ENCODE results near the gene SLC6A6.

DNA sequence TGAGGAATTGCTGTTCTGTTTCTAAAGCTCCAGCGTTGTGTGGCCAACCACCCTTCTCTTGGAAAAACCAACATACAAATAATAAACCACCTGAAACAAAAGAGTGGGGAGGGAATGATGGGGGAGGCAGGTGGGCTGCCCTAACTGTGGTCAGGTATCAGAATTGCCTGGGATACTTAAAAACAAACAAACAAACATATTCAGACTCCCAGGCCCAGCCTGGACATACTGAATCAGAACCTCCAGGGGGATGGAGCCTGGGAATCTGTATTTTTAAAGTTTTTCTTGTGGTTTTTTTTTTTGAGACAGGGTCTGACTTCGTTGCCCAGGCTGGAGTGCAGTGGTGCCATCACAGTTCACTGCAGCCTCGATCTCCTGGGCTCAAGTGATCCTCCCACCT lies 4.4 kb downstream of the SLC6A6 start:
- TF ChIP-seq, protein P1, sequence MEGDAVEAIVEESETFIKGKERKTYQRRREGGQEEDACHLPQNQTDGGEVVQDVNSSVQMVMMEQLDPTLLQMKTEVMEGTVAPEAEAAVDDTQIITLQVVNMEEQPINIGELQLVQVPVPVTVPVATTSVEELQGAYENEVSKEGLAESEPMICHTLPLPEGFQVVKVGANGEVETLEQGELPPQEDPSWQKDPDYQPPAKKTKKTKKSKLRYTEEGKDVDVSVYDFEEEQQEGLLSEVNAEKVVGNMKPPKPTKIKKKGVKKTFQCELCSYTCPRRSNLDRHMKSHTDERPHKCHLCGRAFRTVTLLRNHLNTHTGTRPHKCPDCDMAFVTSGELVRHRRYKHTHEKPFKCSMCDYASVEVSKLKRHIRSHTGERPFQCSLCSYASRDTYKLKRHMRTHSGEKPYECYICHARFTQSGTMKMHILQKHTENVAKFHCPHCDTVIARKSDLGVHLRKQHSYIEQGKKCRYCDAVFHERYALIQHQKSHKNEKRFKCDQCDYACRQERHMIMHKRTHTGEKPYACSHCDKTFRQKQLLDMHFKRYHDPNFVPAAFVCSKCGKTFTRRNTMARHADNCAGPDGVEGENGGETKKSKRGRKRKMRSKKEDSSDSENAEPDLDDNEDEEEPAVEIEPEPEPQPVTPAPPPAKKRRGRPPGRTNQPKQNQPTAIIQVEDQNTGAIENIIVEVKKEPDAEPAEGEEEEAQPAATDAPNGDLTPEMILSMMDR (IDR thresholded peaks at IDR 0.05): no peak
- no peak for TF ChIP-seq POLR2A (IDR thresholded peaks at IDR 0.05)

Data from body of pancreas (tissue), 4 donors.